Gastroesophageal sphincter (tissue), 3 donors: ENCODE data around the gene VPS37D.

ENCODE experiments used
- CTCF ChIP-seq, 4 experiments: fragments of 200-600 bp in 2 of 4; fragments of 450-650 bp in 2 of 4; sonication (generic) in 1 of 4; IDR thresholded peaks; one replicate each; pipeline ENCODE4 v1.5.1; 2017 to 2019; ENCODE audit warnings: antibody characterized with exemption in 4 of 4, mild to moderate bottlenecking in 2 of 4, moderate library complexity in 2 of 4
- POLR2A ChIP-seq, 2 donors: fragments of 450-650 bp; IDR thresholded peaks; one replicate each; pipeline ENCODE4 v1.6.1; 2017; ENCODE audit warnings: antibody characterized with exemption in 2 of 2, mild to moderate bottlenecking in 2 of 2, moderate library complexity in 1 of 2
- POLR2AphosphoS5 ChIP-seq: sonication (generic); formaldehyde crosslinking; IDR thresholded peaks from one replicate; pipeline ENCODE4 v1.6.1; 2017; ENCODE audit warnings: antibody characterized with exemption

- TF ChIP-seq POLR2AphosphoS5 (no peak), CTCF (IDR thresholded peaks at IDR 0.05) (peak in 2 of 4 experiments; percentile 46 to 56), POLR2A (IDR thresholded peaks at IDR 0.05) (no peak)
These were observed 33.8 kb downstream of the VPS37D start for GRCh38 chr7:73701357-73701995.
